K562 (cell line): ENCODE data around the gene B3GALT6. TPM values are rescaled to one million over a fixed set of nuclear protein-coding genes. Genes with fewer than 3 reads are reported as not detected.

Source experiments
- CBFA2T2 ChIP-seq: fragments of 450-650 bp; conservative IDR thresholded peaks from 2 replicates; pipeline ENCODE4 v1.6.1; 2017; ENCODE audit warnings: mild to moderate bottlenecking
- CEBPZ ChIP-seq: fragments of 150-350 bp; IDR thresholded peaks from 2 replicates; pipeline ENCODE4 v1.6.1; 2014; ENCODE audit warnings: low read depth, mild to moderate bottlenecking, low read length, borderline replicate concordance
- NCOA1 ChIP-seq: fragments of 450-650 bp; IDR thresholded peaks from 2 replicates; pipeline ENCODE4 v1.6.1; 2016; ENCODE audit warnings: low read depth
- NFE2L1 ChIP-seq: fragments of 450-650 bp; IDR thresholded peaks from 2 replicates; pipeline ENCODE4 v1.6.1; 2016; ENCODE audit warnings: missing genetic modification characterization, low read depth, mild to moderate bottlenecking, missing compliant biosample characterization, moderate library complexity, borderline replicate concordance
- PATZ1 ChIP-seq: fragments of 250-450 bp; sonication (Bioruptor Pico); IDR thresholded peaks from 2 replicates; pipeline ENCODE4 v1.5.0; 2020; ENCODE audit warnings: mild to moderate bottlenecking, borderline replicate concordance
- PHF8 ChIP-seq: fragments of 200-600 bp; sonication (generic); IDR thresholded peaks from 2 replicates; pipeline ENCODE4 v1.6.1; 2012; ENCODE audit warnings: mixed run types, mild to moderate bottlenecking, inconsistent platforms, low read length, moderate library complexity, borderline replicate concordance
- POU5F1 ChIP-seq: fragments of 150-350 bp; IDR thresholded peaks from 2 replicates; pipeline ENCODE4 v1.6.1; 2014; ENCODE audit warnings: borderline replicate concordance, low read length, low read depth, mild to moderate bottlenecking; ENCODE audit not compliant: partially characterized antibody
- SRSF9 ChIP-seq: fragments of 200-400 bp; formaldehyde crosslinking; IDR thresholded peaks from 2 replicates; pipeline ENCODE4 v1.6.1; 2017; ENCODE audit warnings: low read depth, low read length, borderline replicate concordance
- TCF7 ChIP-seq: sonication (generic); IDR thresholded peaks from 2 replicates; pipeline ENCODE4 v1.6.1; 2016; ENCODE audit warnings: antibody characterized with exemption, borderline replicate concordance
- ZKSCAN8 ChIP-seq: fragments of 200-800 bp; sonication (Bioruptor generic); IDR thresholded peaks from 2 replicates; pipeline ENCODE4 v1.6.1; 2016; ENCODE audit warnings: missing genetic modification characterization, missing compliant biosample characterization
- ZNF239 ChIP-seq: fragments of 250-450 bp; sonication (Bioruptor Pico); IDR thresholded peaks from 2 replicates; pipeline ENCODE4 v1.4.0; 2020; ENCODE audit warnings: mild to moderate bottlenecking
- ZNF695 ChIP-seq: fragments of 450-650 bp; formaldehyde crosslinking; IDR thresholded peaks from 2 replicates; pipeline ENCODE4 v1.4.0; 2020; ENCODE audit warnings: mild to moderate bottlenecking, moderate library complexity
- polyA plus RNA-seq, 8 experiments: library from polyadenylated mRNA; depleted of rRNA in 4 of 8; stranded (reverse) in 5 of 8; unstranded in 3 of 8; fragments of >200 nt; fragmentation: Nextera tagmentation in 2 of 8; fragmentation: Illumina TruSeq in 1 of 8; extraction: Ambion mirVana in 2 of 8; extraction: Trizol in 1 of 8; gene quantifications; 2 replicates each; pipeline versions ENCODE4 v1.2.1 to v1.2.3, GENCODE V29; 2011 to 2014; ENCODE audit warnings: inconsistent platforms in 1 of 8, missing spikeins in 1 of 8
- total RNA-seq, 7 experiments: library from RNA; depleted of rRNA in 6 of 7; stranded (reverse); fragments of >200 nt in 6 of 7; fragmentation: Illumina TruSeq in 2 of 7; extraction: Trizol in 2 of 7; gene quantifications; 2 replicates each; pipeline versions ENCODE4 v1.2.1 to v1.2.3, GENCODE V29; 2011 to 2021; ENCODE audit warnings: low replicate concordance in 1 of 7
- TF ChIP-seq, protein P1 (sequence below): sonication (generic); formaldehyde crosslinking; IDR thresholded peaks from 2 replicates; pipeline ENCODE4 v1.8.0; 2022; ENCODE audit warnings: mild to moderate bottlenecking, missing genetic modification reagents, borderline replicate concordance
- TF ChIP-seq, protein P2 (sequence below): fragments of 450-650 bp; conservative IDR thresholded peaks from 2 replicates; pipeline ENCODE4 v1.6.1; 2016; ENCODE audit warnings: missing genetic modification characterization, low read depth, mild to moderate bottlenecking, missing compliant biosample characterization, moderate library complexity
- TF ChIP-seq, protein P3 (sequence below), 2 experiments: fragments of 450-650 bp; conservative IDR thresholded peaks; 2 replicates each; pipeline ENCODE4 v1.6.1; 2017; ENCODE audit warnings: mild to moderate bottlenecking in 2 of 2, moderate library complexity in 2 of 2

B3GALT6 gene
- total and polyA plus RNA-seq, 9 of the 15 experiments (the other 6 are each of a cell fraction or from before 2014, with no cell fraction given): 0.68 to 29.8 (median 9.9) TPM

GRCh38 chr1:1231400-1232207 is 433 bp upstream of the B3GALT6 start, which contains the start of gene SDF4 (continued):
- TF ChIP-seq, protein P1, sequence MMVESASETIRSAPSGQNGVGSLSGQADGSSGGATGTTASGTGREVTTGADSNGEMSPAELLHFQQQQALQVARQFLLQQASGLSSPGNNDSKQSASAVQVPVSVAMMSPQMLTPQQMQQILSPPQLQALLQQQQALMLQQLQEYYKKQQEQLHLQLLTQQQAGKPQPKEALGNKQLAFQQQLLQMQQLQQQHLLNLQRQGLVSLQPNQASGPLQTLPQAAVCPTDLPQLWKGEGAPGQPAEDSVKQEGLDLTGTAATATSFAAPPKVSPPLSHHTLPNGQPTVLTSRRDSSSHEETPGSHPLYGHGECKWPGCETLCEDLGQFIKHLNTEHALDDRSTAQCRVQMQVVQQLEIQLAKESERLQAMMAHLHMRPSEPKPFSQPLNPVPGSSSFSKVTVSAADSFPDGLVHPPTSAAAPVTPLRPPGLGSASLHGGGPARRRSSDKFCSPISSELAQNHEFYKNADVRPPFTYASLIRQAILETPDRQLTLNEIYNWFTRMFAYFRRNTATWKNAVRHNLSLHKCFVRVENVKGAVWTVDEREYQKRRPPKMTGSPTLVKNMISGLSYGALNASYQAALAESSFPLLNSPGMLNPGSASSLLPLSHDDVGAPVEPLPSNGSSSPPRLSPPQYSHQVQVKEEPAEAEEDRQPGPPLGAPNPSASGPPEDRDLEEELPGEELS (CRISPR knock-in tag): no peak
- TF ChIP-seq PHF8 (peak; percentile 96), SRSF9 (no peak), POU5F1 (peak; percentile 72), PATZ1 (CRISPR knock-in tag) (no peak), TCF7 (no peak), ZNF695 (CRISPR knock-in tag) (no peak), CBFA2T2 (peak; percentile 70), ZNF239 (peak; percentile 20; the same call in 1 of the 2 replicates), NFE2L1 (no peak), NCOA1 (no peak), CEBPZ (no peak), ZKSCAN8 (no peak)
- TF ChIP-seq, protein P2, sequence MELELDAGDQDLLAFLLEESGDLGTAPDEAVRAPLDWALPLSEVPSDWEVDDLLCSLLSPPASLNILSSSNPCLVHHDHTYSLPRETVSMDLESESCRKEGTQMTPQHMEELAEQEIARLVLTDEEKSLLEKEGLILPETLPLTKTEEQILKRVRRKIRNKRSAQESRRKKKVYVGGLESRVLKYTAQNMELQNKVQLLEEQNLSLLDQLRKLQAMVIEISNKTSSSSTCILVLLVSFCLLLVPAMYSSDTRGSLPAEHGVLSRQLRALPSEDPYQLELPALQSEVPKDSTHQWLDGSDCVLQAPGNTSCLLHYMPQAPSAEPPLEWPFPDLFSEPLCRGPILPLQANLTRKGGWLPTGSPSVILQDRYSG (tag): no peak
- TF ChIP-seq, protein P3, sequence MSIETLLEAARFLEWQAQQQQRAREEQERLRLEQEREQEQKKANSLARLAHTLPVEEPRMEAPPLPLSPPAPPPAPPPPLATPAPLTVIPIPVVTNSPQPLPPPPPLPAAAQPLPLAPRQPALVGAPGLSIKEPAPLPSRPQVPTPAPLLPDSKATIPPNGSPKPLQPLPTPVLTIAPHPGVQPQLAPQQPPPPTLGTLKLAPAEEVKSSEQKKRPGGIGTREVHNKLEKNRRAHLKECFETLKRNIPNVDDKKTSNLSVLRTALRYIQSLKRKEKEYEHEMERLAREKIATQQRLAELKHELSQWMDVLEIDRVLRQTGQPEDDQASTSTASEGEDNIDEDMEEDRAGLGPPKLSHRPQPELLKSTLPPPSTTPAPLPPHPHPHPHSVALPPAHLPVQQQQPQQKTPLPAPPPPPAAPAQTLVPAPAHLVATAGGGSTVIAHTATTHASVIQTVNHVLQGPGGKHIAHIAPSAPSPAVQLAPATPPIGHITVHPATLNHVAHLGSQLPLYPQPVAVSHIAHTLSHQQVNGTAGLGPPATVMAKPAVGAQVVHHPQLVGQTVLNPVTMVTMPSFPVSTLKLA (conservative IDR thresholded peaks at IDR 0.05): peak in 1 of 2 experiments; percentile 86
